IPS DF 6.9 (cell line): ENCODE measurements around the gene HSPA4.
"Not testable (repeated sequence)": the region's sequence is repeated elsewhere in the genome, so short reads cannot be mapped to it uniquely, and the experiment has no call there.

Experiments used
- DNase-seq: peaks from one replicate; pipeline ENCODE4 v3.0.0-alpha.2; 2013; ENCODE audit warnings: low read depth, low spot score
- H3K27ac ChIP-seq: one replicate; pipeline ENCODE4 v1.5.1; 2013; ENCODE audit warnings: low read length, control low read depth
- H3K27me3 ChIP-seq: 2 replicates; pipeline ENCODE4 v1.6.1; 2013; ENCODE audit warnings: mild to moderate bottlenecking, low read length; ENCODE audit not compliant: control insufficient read depth, insufficient read depth
- H3K36me3 ChIP-seq: 2 replicates; pipeline ENCODE4 v1.6.1; 2013; ENCODE audit warnings: low read length; ENCODE audit not compliant: control insufficient read depth, insufficient read depth
- H3K4me1 ChIP-seq: 2 replicates; pipeline ENCODE4 v1.6.1; 2013; ENCODE audit warnings: low read length; ENCODE audit not compliant: control insufficient read depth, insufficient read depth
- H3K4me3 ChIP-seq: 2 replicates; pipeline ENCODE4 v1.5.1; 2013; ENCODE audit warnings: mild to moderate bottlenecking, low read length
- H3K9me3 ChIP-seq: 2 replicates; pipeline ENCODE4 v1.6.1; 2013; ENCODE audit warnings: low read length, inconsistent platforms; ENCODE audit not compliant: control insufficient read depth, insufficient read depth
- WGBS: extraction: QIAGEN DNeasy Blood & Tissue Kit; methylation state at CpG from one replicate; pipeline ENCODE4 v1.1.7; 2013; ENCODE audit warnings: mixed read lengths, missing lambda C conversion rate; ENCODE audit not compliant: insufficient read length, insufficient coverage; 5-methylcytosine and 5-hydroxymethylcytosine counted together

Gene HSPA4

DNA sequence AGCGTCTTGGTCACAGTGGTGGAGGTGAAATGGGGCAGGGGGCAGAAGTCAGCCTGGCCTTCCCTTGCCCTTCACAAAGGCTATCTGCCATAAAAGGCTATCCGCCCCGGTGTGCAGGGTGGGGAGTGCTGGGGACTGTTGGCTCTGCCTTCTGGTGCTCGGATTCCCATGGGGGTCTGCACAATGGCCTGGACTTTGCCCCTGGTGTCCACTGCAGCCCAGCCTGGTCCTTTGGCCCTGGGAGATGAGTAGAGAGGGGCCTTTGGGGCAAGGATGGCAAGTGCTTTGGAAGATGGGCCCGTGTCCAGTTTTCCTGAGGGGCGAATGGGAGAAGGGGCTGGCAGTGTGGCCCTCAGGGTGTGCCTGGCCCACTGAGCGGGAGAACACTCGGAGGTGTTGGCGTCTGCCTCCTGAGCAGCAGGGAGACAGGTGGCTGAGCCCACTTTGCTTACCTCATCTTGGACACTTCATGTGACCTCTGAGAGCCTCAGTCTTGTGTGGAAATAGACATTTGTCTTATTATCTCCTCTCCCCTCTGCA, 69.9 kb downstream of the HSPA4 start:
- no CpG with 5 or more reads among the region's 9 CpGs for WGBS
- H3K4me3 ChIP-seq, result no peak overlapping the region

DNA sequence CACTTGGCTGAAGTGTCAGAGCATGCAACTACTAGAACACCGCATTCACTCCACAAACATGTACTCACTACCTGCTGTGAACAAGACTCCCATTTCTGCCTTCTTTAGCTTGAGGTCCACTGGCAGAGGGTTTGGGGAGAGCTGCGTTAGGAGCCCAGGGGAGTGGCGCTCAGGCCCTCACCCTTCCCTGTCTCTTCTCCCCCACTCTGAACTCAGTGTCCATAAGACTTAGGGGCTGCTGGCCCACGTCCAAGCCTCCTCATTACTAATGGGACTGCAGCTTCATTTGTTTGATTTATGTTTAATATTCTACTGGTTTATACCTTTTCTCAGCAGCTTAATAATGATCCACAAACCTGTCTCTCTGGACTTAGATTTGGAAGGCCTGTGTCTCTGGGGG, 70.9 kb downstream of the HSPA4 start:
- no peak overlapping the region for H3K27ac ChIP-seq
- no CpG with 5 or more reads among the region's 4 CpGs for WGBS
- DNase-seq, result no peak
- no peaks in the 10 kb centered on the region for H3K9me3 ChIP-seq
- no peaks in the 10 kb centered on the region for H3K36me3 ChIP-seq
- H3K27me3 ChIP-seq, result no peaks in the 10 kb centered on the region
- no peak overlapping the region for H3K4me3 ChIP-seq
- no peaks in the 10 kb centered on the region for H3K4me1 ChIP-seq

More for the DNA sequence above, 69.9 kb downstream of the HSPA4 start:
- no peaks in the 10 kb centered on the region for H3K9me3 ChIP-seq
- DNase-seq, result no peak
- no peak overlapping the region for H3K27ac ChIP-seq
- no peaks in the 10 kb centered on the region for H3K4me1 ChIP-seq
- no peaks in the 10 kb centered on the region for H3K27me3 ChIP-seq
- H3K36me3 ChIP-seq, result no peaks in the 10 kb centered on the region

DNA sequence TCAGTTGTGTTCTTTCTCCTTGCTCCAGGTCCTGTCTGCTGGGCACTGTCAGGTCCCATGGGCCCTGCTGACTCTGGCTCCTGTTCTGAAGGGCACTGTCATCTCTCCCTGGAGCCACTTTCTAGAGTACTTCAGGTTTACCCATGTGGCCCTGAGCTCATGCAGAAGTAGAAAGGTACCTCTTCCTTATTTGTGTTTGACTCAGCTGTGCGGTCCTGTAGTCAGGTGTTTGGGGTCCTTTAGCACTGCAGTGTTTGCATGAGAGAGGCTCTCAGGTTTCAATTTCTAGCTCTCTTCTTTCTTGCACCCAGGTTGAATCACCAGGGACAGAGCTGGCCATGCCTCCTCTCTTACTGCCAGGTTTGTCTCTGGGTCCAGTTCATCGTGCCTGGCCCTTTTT, 71.5 kb downstream of the HSPA4 start:
- Histone ChIP-seq H3K4me3 (no peak overlapping the region), H3K9me3 (no peaks in the 10 kb centered on the region), H3K27ac (no peak overlapping the region), H3K4me1 (no peaks in the 10 kb centered on the region), H3K36me3 (no peaks in the 10 kb centered on the region), H3K27me3 (no peaks in the 10 kb centered on the region)
- no CpG with 5 or more reads among the region's 2 CpGs for WGBS
- DNase-seq, result no peak

DNA sequence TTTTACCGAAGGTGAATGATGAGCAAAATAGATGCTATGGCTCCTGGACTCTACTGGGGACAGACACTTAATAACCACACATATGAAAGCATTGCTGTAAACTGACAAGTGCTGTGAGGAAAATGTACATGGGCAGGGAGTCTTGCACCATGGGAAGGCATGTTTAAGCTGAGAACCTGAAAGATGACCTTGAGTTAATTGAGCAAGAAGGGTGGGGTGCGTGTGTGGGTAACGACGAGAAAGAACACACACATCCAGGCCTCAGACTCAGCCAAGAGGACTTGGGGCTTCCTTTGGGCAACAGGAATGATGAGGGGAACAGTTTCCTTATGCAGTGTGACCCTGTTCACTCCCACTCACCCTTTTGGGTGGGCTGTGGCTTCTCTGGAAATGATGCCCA, 73.1 kb downstream of the HSPA4 start:
- Histone ChIP-seq H3K27ac (no peak overlapping the region), H3K9me3 (no peaks in the 10 kb centered on the region), H3K4me3 (no peak overlapping the region), H3K36me3 (no peaks in the 10 kb centered on the region), H3K4me1 (no peaks in the 10 kb centered on the region), H3K27me3 (no peaks in the 10 kb centered on the region)
- DNase-seq, result no peak
- WGBS, result no CpG with 5 or more reads among the region's 4 CpGs

DNA sequence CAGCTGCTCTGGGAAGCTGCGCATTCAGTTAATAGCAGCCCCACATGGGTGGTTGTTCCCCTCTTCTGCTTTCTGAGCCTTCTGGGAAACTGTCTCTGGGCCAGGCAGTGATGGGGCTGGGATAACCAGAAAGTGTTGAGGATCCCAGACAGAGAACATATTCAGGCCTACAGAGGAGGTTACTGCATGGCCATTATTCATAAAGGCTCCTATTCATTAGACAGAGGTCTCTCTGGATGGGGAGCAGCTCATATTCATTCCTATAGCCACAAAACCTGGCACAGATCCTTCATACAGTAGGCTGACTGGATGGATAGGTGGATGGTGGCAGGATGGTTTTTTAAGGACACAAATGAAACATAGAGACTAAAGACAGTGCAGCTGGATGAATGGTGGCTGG, 76.3 kb downstream of the HSPA4 start:
- Histone ChIP-seq H3K27me3 (no peaks in the 10 kb centered on the region), H3K9me3 (no peaks in the 10 kb centered on the region), H3K36me3 (no peaks in the 10 kb centered on the region), H3K27ac (no peak overlapping the region), H3K4me3 (no peak overlapping the region), H3K4me1 (peaks cover 2% of the 10 kb centered on the region; the same call in 1 of the 2 replicates)
- no peak for DNase-seq
- WGBS, result no CpG with 5 or more reads among the region's 1 CpG

DNA sequence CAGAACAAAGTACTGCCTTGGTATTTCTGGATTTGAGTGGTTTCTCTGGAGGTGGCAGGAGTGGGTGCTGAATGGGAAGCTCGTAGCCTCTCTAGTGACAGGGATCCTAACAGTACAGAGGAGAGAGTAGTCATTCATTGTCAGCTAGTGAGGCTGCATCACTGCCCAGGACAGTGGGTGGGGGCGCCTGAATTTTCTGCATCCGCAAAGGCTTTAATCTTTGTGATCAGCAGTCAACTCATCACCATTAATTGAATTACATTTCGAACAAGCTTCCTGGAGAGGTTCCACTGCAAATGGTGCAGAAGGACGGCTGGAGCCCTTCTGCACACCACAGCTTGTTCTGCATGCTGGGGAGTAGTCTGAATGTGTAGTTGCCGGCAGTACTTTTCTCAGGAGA, 77.5 kb downstream of the HSPA4 start:
- WGBS, result no CpG with 5 or more reads among the region's 6 CpGs
- H3K27me3 ChIP-seq, result no peaks in the 10 kb centered on the region
- peaks cover 2% of the 10 kb centered on the region; the same call in 1 of the 2 replicates for H3K4me1 ChIP-seq
- H3K27ac ChIP-seq, result no peak overlapping the region
- H3K36me3 ChIP-seq, result no peaks in the 10 kb centered on the region
- no peak for DNase-seq
- no peak overlapping the region for H3K4me3 ChIP-seq
- no peaks in the 10 kb centered on the region for H3K9me3 ChIP-seq

DNA sequence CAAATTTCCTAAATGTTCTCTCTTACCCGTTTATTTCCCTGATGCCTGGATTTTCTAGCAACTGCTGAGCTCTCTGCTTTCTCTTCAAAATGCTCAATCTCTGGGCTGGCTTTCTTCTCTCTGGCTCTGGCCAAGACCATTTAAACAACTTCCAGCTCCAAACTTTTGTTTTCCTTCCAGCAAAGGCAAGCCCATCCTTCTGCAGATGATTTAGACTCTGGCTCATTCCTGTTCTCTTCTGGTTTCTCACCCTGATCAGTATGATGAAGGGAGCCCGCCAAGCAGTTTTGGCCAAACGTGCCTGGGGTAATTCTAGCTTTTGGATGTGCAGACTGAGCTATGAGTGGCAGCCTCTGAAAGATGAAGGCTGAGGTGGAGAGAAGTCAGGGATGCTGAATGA, 78.1 kb downstream of the HSPA4 start:
- no CpG with 5 or more reads among the region's 3 CpGs for WGBS

DNA sequence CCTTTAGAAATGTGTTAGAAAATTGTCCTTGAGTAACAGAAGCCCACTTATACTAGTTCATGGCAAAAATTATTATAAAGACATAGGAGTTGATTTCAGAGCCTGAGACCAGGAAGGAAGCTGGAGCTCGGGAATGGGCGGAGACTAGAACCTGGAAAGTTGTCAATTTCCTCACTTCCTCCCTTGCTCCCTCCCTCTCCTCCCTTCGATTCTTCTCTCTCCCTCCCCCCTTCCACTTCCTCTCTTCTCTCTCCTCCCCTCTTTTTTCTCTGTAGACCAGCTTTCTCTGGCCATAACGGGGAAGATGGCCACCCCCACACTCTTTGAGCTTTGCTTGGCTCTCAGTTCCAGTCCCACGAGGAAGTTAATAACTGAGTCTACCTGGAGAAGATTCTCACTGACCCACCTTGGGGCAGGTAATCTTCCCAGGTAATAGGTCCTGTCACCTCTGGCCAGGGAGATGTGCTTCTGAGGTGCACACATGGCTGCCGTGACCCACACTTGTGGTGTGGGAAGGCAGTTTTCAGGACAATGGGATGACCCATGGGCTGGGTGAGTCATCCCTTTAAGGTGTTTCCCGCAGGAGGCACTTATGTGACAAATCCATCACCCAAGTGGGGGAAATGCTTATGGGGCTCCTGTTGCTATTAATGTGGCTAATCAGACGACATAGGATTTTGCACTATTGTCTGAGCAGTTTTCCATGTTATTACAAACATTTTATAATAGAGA, 78.7 kb downstream of the HSPA4 start:
- no peaks in the 10 kb centered on the region for H3K9me3 ChIP-seq

More for the DNA sequence above, 78.1 kb downstream of the HSPA4 start:
- Histone ChIP-seq H3K4me3 (no peak overlapping the region), H3K27me3 (no peaks in the 10 kb centered on the region), H3K36me3 (no peaks in the 10 kb centered on the region), H3K9me3 (no peaks in the 10 kb centered on the region), H3K4me1 (peaks cover 2% of the 10 kb centered on the region; the same call in 1 of the 2 replicates), H3K27ac (no peak overlapping the region)
- DNase-seq, result no peak

DNA sequence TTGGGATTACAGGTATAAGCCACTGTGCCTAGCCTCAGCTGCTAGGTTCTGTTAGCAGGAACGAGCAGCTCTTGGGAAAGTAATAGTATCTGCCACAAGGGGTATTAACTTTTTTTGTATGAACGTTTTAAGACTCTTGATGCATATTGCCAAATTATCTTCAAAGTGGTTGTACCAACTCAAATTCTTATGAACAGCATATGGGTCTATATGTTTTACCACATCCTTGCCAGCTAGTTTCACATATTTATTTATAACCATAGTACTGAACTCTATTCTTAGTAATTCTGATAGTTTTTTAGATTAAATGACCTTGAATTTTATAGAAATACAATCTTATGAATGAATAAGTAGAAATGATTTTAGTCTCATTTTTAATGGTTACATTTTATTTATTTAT, 80.9 kb downstream of the HSPA4 start:
- DNase-seq, result no peak
- no peak overlapping the region for H3K4me3 ChIP-seq
- H3K27me3 ChIP-seq, result no peaks in the 10 kb centered on the region
- H3K27ac ChIP-seq, result no peak overlapping the region
- WGBS, result no CpG with 5 or more reads among the region's 2 CpGs
- H3K9me3 ChIP-seq, result no peaks in the 10 kb centered on the region
- H3K36me3 ChIP-seq, result no peaks in the 10 kb centered on the region
- H3K4me1 ChIP-seq, result peaks cover 2% of the 10 kb centered on the region; the same call in 1 of the 2 replicates

More for the DNA sequence above, 78.7 kb downstream of the HSPA4 start:
- Histone ChIP-seq H3K4me3 (no peak overlapping the region), H3K27ac (no peak overlapping the region), H3K4me1 (peaks cover 2% of the 10 kb centered on the region; the same call in 1 of the 2 replicates), H3K27me3 (no peaks in the 10 kb centered on the region), H3K36me3 (no peaks in the 10 kb centered on the region)
- WGBS, result no CpG with 5 or more reads among the region's 8 CpGs
- no peak for DNase-seq

DNA sequence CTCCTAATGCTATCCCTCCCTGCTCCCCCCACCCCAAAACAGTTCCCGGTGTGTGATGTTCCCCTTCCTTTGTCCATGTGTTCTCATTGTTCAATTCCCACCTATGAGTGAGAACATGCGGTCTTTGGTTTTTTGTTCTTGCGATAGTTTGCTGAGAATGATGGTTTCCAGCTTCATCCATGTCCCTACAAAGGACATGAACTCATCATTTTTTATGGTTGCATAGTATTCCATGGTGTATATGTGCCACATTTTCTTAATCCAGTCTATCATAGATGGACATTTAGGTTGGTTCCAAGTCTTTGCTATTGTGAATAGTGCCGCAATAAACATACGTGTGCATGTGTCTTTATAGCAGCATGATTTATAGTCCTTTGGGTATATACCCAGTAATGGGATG, 81.4 kb downstream of the HSPA4 start:
- H3K9me3 ChIP-seq, H3K4me3 ChIP-seq, DNase-seq, H3K36me3 ChIP-seq, H3K27ac ChIP-seq, H3K4me1 ChIP-seq, H3K27me3 ChIP-seq: not testable (repeated sequence)
- WGBS, result no CpG with 5 or more reads among the region's 5 CpGs

DNA sequence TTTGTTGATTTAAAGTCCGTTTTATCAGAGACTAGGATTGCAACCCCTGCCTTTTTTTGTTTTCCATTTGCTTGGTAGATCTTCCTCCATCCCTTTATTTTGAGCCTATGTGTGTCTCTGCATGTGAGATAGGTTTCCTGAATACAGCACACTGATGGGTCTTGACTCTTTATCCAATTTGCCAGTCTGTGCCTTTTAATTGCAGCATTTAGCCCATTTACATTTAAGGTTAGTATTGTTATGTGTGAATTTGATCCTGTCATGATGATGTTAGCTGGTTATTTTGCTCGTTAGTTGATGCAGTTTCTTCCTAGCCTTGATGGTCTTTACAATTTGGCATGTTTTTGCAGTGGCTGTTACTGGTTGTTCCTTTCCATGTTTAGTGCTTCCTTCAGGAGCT, 85.1 kb downstream of the HSPA4 start:
- not testable (repeated sequence) for H3K36me3 ChIP-seq, H3K9me3 ChIP-seq, DNase-seq, H3K4me3 ChIP-seq, H3K4me1 ChIP-seq, H3K27ac ChIP-seq, H3K27me3 ChIP-seq
- WGBS, result no CpG with 5 or more reads among the region's 2 CpGs
